GM10266 (cell line): ENCODE results near the gene TIMM23.

ENCODE experiments used
- DNase-seq: peaks from one replicate; pipeline ENCODE4 v3.0.0; 2012; ENCODE audit errors: extremely low spot score
- TF ChIP-seq, protein P1 (sequence below): IDR thresholded peaks from 2 replicates; pipeline ENCODE4 v1.5.1; 2012; ENCODE audit warnings: mild to moderate bottlenecking, low read depth; ENCODE audit not compliant: control insufficient read depth, insufficient read depth; ENCODE audit errors: missing control alignments

TIMM23 gene

DNA sequence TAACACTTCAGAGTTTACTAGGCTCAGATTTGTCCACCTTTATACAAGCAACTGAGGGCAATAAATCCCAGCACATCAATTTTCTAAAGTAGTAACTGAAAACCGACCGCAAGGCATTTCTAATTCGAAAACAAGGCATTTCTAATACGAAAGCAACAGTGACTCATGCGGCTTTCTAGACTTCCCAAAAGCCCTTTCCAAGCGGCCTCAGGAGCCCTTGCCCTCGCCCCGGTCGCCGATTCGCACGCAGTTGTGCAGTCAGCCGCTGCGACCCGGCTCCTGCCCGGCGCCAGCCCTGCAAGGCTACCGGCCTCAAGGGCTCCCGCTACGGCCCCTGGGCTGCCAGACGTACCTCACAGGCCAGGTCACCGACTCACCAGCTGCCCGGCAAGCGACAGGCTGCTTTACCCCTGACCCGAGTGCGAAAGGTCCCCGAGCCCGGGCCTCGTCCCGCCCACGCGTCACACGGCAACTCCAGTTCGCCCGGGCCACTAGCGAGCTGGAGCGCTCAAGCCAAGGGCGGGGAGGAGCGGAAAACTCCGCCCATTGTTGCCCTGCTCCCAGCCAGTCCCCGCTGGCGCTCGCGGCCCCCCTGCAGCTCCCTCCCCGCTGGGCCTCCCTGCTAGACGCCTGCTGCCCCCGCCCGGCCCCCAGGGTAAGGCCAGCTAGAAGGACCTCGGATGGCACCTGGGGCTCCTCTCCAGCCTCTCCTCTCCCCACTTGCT, 50.9 kb downstream of the TIMM23 start:
- DNase-seq: peak; percentile 83
- TF ChIP-seq, protein P1, sequence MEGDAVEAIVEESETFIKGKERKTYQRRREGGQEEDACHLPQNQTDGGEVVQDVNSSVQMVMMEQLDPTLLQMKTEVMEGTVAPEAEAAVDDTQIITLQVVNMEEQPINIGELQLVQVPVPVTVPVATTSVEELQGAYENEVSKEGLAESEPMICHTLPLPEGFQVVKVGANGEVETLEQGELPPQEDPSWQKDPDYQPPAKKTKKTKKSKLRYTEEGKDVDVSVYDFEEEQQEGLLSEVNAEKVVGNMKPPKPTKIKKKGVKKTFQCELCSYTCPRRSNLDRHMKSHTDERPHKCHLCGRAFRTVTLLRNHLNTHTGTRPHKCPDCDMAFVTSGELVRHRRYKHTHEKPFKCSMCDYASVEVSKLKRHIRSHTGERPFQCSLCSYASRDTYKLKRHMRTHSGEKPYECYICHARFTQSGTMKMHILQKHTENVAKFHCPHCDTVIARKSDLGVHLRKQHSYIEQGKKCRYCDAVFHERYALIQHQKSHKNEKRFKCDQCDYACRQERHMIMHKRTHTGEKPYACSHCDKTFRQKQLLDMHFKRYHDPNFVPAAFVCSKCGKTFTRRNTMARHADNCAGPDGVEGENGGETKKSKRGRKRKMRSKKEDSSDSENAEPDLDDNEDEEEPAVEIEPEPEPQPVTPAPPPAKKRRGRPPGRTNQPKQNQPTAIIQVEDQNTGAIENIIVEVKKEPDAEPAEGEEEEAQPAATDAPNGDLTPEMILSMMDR: peak; percentile 59

DNA sequence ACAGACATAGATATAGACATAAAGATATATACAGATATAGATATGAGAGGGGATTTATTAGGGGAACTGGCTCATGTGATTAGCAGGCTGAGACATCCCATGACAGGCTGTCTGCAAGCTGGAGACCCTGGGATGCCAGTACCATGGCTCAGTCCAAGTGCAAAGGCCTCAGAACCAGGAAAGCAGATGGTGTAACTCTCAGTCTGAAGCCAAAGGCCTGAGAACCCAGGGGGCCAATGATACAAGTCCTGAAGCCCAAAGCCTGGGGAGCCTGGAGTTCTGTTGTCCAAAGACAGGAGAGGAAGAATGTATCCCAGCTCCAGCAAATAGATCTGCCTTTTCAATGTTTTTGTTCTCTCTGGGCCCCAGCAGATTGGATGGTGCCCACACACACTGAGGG, 52.7 kb downstream of the TIMM23 start:
- TF ChIP-seq, protein P1: no peak
- no peak for DNase-seq

DNA sequence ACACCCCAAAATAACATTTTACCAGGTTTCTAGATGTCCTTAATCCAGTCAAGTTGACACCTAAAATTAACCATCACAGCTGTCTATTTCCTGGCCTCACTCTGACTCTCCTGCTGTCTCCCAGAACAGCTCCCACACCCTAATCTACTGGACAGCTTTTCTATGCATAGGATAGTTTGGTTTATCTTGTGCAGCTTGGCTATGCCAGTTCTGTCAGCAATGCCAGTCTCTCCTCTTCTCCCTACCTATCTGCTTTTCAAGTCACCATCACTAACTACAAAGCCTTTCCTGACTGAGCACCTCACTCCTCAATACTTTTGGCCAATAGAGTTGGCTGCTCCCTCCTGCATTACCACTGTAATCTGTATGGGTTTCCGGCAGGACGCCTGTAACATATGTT, 53.1 kb downstream of the TIMM23 start:
- DNase-seq: no peak
- TF ChIP-seq, protein P1: no peak

DNA sequence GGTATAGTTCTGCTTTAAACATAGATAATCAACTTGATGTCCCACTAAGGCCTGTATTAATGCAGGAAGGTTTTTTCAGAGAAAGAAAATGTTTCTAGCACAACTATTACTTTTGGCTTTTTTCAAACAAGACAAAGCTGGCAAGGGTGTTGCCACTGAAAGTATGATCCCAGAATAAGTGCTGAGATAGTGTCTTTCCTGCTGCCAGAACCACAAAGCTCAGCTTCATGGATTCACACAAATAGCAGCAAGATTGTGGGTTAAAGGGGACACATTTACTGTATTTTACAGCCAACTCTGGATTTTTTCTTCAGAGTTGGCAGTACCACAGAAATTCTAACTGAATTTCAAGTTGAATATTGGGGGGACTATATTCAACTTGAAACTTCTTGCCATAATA, 53.8 kb downstream of the TIMM23 start:
- TF ChIP-seq, protein P1: no peak
- DNase-seq: no peak

DNA sequence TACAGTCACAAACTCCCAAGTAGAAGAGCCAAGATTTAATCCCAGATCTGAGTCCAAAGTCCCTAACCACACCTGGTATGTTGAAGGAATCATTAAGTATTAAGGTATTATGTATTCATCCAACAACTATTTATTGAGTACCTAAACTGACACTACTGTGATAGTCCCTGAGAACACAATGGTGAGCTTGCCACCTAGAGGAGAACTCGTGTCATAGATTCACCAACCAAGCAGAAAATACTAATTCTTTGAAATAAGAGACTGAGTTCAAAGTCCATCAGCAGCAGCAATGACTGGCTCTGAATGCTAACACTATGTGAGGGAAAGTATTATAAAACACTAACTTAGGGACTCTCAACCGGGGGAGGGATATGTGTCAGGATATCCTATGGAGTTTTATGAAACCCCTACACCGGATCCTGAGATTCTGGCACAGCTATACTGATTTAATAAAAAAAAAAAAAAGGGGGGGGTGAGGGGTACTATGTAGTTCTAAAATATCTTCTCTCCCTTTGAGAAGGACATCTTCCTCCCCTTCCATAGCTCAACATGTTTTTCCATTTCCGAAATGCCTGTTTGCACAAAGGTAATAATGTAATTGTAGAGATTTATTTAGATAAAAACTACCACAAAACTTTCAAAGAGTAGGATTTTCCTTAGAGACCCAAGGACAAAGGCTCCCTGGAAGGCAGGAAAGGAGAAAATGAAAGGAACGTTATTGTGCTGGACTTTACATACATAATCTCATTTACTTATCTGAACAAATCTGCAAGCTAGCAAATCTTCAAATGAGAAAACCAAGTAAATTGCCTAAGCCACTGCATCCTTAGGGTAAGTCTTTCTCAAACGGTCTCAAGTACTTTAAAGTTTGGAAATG, 56.5 kb downstream of the TIMM23 start:
- DNase-seq: peak; percentile 62
- TF ChIP-seq, protein P1: peak; percentile 69

DNA sequence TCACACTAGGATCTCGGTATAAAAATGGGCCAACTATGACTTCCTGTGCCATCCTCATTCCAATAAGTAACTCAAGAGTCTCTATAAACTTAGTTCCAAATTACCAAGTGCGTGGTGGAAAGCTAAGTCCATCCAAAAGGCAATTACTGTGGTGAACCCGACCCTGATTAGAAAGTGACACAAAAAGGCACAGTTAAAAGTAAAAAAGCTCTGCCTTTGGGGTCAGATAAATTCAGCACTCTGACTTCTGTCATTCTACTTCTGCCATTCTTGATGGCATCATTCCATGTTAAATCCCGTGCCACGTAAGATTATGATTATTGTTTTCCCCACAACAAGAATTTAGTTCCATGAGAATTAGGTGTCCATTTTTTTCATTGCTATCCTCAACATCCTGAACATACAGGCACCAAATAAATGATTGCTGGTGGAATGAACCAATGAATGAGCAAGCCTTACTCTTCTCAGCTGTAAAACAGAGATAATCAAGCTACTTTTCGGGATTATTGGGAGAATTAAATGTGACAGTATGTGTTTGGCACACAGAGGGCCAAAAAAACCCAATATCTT, 57.3 kb downstream of the TIMM23 start:
- DNase-seq: no peak
- TF ChIP-seq, protein P1: no peak
